Cardiac muscle cell (in vitro differentiated cells and primary cell): Measurements from ENCODE around the gene MINDY4. TPM values are rescaled to one million over a fixed set of nuclear protein-coding genes. Genes with fewer than 3 reads are reported as not detected.

Experiments used
- DNase-seq, 2 donors: peaks; one replicate each; pipeline versions ENCODE4 v3.0.0 to v3.0.0-alpha.2; 2010 to 2017; ENCODE audit warnings: low read depth in 1 of 2, low spot score in 1 of 2
- H3K27ac ChIP-seq: fragments of 200-600 bp; sonication (generic); 2 replicates; pipeline ENCODE4 v1.5.1; 2016
- H3K27me3 ChIP-seq: fragments of 200-600 bp; sonication (generic); 2 replicates; pipeline ENCODE4 v1.6.0; 2016; ENCODE audit warnings: control low read depth
- H3K36me3 ChIP-seq: fragments of 200-600 bp; sonication (generic); 2 replicates; pipeline ENCODE4 v1.5.1; 2016; ENCODE audit warnings: control low read depth
- H3K4me1 ChIP-seq: fragments of 200-600 bp; sonication (generic); 2 replicates; pipeline ENCODE4 v1.8.1; 2017; ENCODE audit warnings: low read depth, mild to moderate bottlenecking, mixed run types
- H3K4me3 ChIP-seq: fragments of 200-600 bp; sonication (generic); 2 replicates; pipeline ENCODE4 v1.5.1; 2016; ENCODE audit warnings: mild to moderate bottlenecking
- H3K9me3 ChIP-seq: fragments of 200-600 bp; sonication (generic); 2 replicates; pipeline ENCODE4 v1.5.1; 2017; ENCODE audit warnings: low read depth, mild to moderate bottlenecking, control low read depth
- CTCF ChIP-seq: IDR thresholded peaks from 2 replicates; pipeline ENCODE4 v1.5.1; 2012; ENCODE audit warnings: low read depth, mild to moderate bottlenecking, low read length
- polyA plus RNA-seq: library from polyadenylated mRNA; unstranded; fragments of >200 nt; fragmentation: Nextera tagmentation; extraction: Ambion mirVana; gene quantifications from 2 replicates; pipeline ENCODE4 v1.2.1, GENCODE V29; 2016
- total RNA-seq: library from RNA; depleted of rRNA; stranded (reverse); fragments of >200 nt; gene quantifications from 2 replicates; pipeline ENCODE4 v1.2.3, GENCODE V29; 2016

Gene MINDY4
- total and polyA plus RNA-seq, 2 experiments from 2014 or later = 2.7 to 7.5 TPM

- TF ChIP-seq CTCF = no peak
- no peak overlapping the region for H3K27ac ChIP-seq
- no peaks in the 10 kb centered on the region for H3K36me3 ChIP-seq
- H3K27me3 ChIP-seq = no peaks in the 10 kb centered on the region
- H3K9me3 ChIP-seq = no peaks in the 10 kb centered on the region
- DNase-seq = no peak
- H3K4me3 ChIP-seq = no peak overlapping the region
- peaks cover 8% of the 10 kb centered on the region for H3K4me1 ChIP-seq
These were observed 129.7 kb downstream of the MINDY4 start for GRCh38 chr7:30900803-30901362.

- H3K36me3 ChIP-seq = no peaks in the 10 kb centered on the region
- DNase-seq = no peak
These were observed 130.6 kb downstream of the MINDY4 start for GRCh38 chr7:30901856-30902255.

GRCh38 chr7:30902466-30902865 is 131.2 kb downstream of the MINDY4 start:
- TF ChIP-seq CTCF = no peak
- Histone ChIP-seq H3K27ac (no peak overlapping the region), H3K4me1 (peaks cover 4% of the 10 kb centered on the region)

More at GRCh38 chr7:30901856-30902255, 130.6 kb downstream of the MINDY4 start:
- Histone ChIP-seq H3K4me3 (no peak overlapping the region), H3K4me1 (peaks cover 8% of the 10 kb centered on the region), H3K27me3 (no peaks in the 10 kb centered on the region), H3K27ac (no peak overlapping the region), H3K9me3 (no peaks in the 10 kb centered on the region)
- TF ChIP-seq CTCF = no peak

GRCh38 chr7:30903146-30903545 is 131.9 kb downstream of the MINDY4 start:
- no peaks in the 10 kb centered on the region for H3K9me3 ChIP-seq
- no peak for DNase-seq
- H3K4me1 ChIP-seq = no peaks in the 10 kb centered on the region
- no peak overlapping the region for H3K27ac ChIP-seq
- no peak for TF ChIP-seq CTCF
- no peak overlapping the region for H3K4me3 ChIP-seq
- no peaks in the 10 kb centered on the region for H3K36me3 ChIP-seq
- H3K27me3 ChIP-seq = no peaks in the 10 kb centered on the region

More at GRCh38 chr7:30902466-30902865, 131.2 kb downstream of the MINDY4 start:
- Histone ChIP-seq H3K9me3 (no peaks in the 10 kb centered on the region), H3K27me3 (no peaks in the 10 kb centered on the region), H3K4me3 (no peak overlapping the region), H3K36me3 (no peaks in the 10 kb centered on the region)
- no peak for DNase-seq

GRCh38 chr7:30904561-30904960 is 133.3 kb downstream of the MINDY4 start:
- no peaks in the 10 kb centered on the region for H3K4me1 ChIP-seq
- no peak for TF ChIP-seq CTCF
- H3K27me3 ChIP-seq = no peaks in the 10 kb centered on the region
- no peak overlapping the region for H3K4me3 ChIP-seq
- H3K9me3 ChIP-seq = no peaks in the 10 kb centered on the region
- H3K27ac ChIP-seq = no peak overlapping the region
- no peak for DNase-seq
- H3K36me3 ChIP-seq = no peaks in the 10 kb centered on the region
